Calu3 (cell line): ENCODE results near the gene CACNA1I. TPM values are rescaled to one million over a fixed set of nuclear protein-coding genes. Genes with fewer than 3 reads are reported as not detected.

ENCODE experiments used
- BruUV-seq: library from RNA; stranded (reverse); fragments of 400-500 nt; replicated peaks from 2 replicates; lab custom pipeline; 2021; lab: Mats Ljungman, UMichigan
- CTCF ChIA-PET: fragments of 300-600 bp; sonication (Branson Sonifier 250); formaldehyde crosslinking; loops from one replicate; lab custom pipeline; 2022; ENCODE audit warnings: antibody characterized with exemption; lab: Charles Lee
- DNase-seq: peaks from one replicate; pipeline ENCODE4 v3.0.0; 2022
- H3K27ac Mint-ChIP-seq: one replicate; pipeline ENCODE4 v1.8.0; 2022; ENCODE audit warnings: mixed read lengths; ENCODE audit not compliant: unreplicated experiment
- H3K27me3 Mint-ChIP-seq: one replicate; pipeline ENCODE4 v1.8.0; 2022; ENCODE audit warnings: mixed read lengths; ENCODE audit not compliant: unreplicated experiment
- H3K36me3 Mint-ChIP-seq: one replicate; pipeline ENCODE4 v1.8.0; 2022; ENCODE audit warnings: mild to moderate bottlenecking, moderate library complexity, mixed read lengths; ENCODE audit not compliant: insufficient read depth, unreplicated experiment
- H3K4me1 Mint-ChIP-seq: one replicate; pipeline ENCODE4 v1.8.0; 2022; ENCODE audit warnings: mild to moderate bottlenecking, low read depth, mixed read lengths; ENCODE audit not compliant: unreplicated experiment
- H3K4me3 Mint-ChIP-seq: one replicate; pipeline ENCODE4 v1.8.0; 2022; ENCODE audit warnings: mild to moderate bottlenecking, low read depth, moderate library complexity, mixed read lengths; ENCODE audit not compliant: unreplicated experiment
- H3K9me3 Mint-ChIP-seq: one replicate; pipeline ENCODE4 v1.8.0; 2022; ENCODE audit warnings: low read depth, mixed read lengths; ENCODE audit not compliant: unreplicated experiment
- intact Hi-C: fragments of 100-400 bp; cut with micrococcal nuclease; formaldehyde crosslinking; loops from one replicate; pipeline ENCODE4 v1.10.0; 2022; ENCODE audit not compliant: unreplicated experiment
- total RNA-seq: library from RNA; stranded (reverse); gene quantifications from 2 replicates; pipeline ENCODE4 v1.2.3, GENCODE V29; 2022
- TF ChIP-seq, protein P1 (sequence below): fragments of 200-600 bp; IDR thresholded peaks from one replicate; pipeline ENCODE4 v1.8.0; 2022; ENCODE audit warnings: antibody characterized with exemption; ENCODE audit not compliant: unreplicated experiment

The CACNA1I gene
- total RNA-seq, 1 experiment from 2014 or later, result 0.05 TPM

DNA sequence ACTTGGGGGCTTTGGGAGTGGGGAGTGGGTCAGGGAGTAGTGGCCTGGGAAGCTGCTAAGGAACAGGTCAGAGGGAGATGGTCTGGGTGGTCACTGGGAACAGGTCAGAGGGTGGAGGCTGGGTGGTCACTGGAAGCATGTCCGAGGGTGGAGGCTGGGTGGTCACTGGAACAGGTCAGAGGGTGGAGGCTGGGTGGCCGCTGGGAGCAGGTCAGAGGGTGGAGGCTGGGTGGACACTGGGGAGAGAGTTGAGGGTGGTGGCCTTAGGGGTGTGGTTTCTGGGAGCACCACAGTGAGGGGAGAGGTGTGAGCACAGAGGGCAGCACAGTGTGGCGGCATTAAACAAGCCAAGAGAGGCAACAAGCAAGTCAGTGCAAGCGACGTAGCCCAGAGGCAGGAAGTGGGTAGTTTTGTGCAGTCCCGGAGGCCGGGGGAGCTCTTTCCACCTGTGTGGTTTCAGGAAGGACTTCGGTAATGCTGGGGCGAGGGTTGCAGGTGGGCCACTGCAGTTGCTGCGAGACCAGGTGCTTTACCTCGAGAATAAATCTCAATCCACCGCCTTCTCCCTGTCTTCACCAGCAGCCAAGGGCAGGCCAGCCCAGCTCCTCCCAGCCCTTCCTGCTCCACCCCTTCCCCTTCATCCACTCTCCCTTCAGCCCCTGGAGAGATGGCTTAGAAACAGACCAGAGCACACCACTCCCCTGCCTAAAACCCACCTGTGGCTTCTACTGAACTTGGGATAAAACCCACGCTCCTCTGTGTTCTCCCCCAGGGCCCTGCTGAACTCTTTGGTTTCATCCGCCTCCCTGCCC, 3.2 kb upstream of the CACNA1I start:
- CTCF ChIA-PET, result no interaction called here
- no peak overlapping the region for H3K27ac Mint-ChIP-seq
- TF ChIP-seq, protein P1, sequence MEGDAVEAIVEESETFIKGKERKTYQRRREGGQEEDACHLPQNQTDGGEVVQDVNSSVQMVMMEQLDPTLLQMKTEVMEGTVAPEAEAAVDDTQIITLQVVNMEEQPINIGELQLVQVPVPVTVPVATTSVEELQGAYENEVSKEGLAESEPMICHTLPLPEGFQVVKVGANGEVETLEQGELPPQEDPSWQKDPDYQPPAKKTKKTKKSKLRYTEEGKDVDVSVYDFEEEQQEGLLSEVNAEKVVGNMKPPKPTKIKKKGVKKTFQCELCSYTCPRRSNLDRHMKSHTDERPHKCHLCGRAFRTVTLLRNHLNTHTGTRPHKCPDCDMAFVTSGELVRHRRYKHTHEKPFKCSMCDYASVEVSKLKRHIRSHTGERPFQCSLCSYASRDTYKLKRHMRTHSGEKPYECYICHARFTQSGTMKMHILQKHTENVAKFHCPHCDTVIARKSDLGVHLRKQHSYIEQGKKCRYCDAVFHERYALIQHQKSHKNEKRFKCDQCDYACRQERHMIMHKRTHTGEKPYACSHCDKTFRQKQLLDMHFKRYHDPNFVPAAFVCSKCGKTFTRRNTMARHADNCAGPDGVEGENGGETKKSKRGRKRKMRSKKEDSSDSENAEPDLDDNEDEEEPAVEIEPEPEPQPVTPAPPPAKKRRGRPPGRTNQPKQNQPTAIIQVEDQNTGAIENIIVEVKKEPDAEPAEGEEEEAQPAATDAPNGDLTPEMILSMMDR, result no peak
- BruUV-seq, result no TSS peak
- no peaks in the 10 kb centered on the region for H3K36me3 Mint-ChIP-seq
- intact Hi-C loops, result no loop called here
- peaks cover 7% of the 10 kb centered on the region for H3K9me3 Mint-ChIP-seq
- H3K4me1 Mint-ChIP-seq, result peaks cover 9% of the 10 kb centered on the region
- peaks cover 17% of the 10 kb centered on the region for H3K27me3 Mint-ChIP-seq
- no peak overlapping the region for H3K4me3 Mint-ChIP-seq
- no peak for DNase-seq

GRCh38 chr22:39568278-39568981, 2.1 kb upstream of the CACNA1I start:
- CTCF ChIA-PET, result no interaction called here
- Mint-ChIP-seq H3K9me3 (peaks cover 7% of the 10 kb centered on the region), H3K4me1 (peaks cover 9% of the 10 kb centered on the region), H3K4me3 (no peak overlapping the region), H3K36me3 (no peaks in the 10 kb centered on the region), H3K27ac (no peak overlapping the region), H3K27me3 (peaks cover 18% of the 10 kb centered on the region)
- intact Hi-C loops, result no loop called here
- no peak for DNase-seq
- TF ChIP-seq, protein P1, result no peak
- no TSS peak for BruUV-seq

- intact Hi-C loops, result no loop called here
- Mint-ChIP-seq H3K4me3 (no peak overlapping the region), H3K36me3 (no peaks in the 10 kb centered on the region), H3K9me3 (peaks cover 7% of the 10 kb centered on the region), H3K27ac (no peak overlapping the region), H3K4me1 (peaks cover 9% of the 10 kb centered on the region), H3K27me3 (peaks cover 18% of the 10 kb centered on the region)
- no TSS peak for BruUV-seq
- TF ChIP-seq, protein P1, result no peak
- CTCF ChIA-PET, result no interaction called here
- DNase-seq, result no peak
Observed at GRCh38 chr22:39569066-39569465, 1.5 kb upstream of the CACNA1I start.

- no TSS peak for BruUV-seq
- H3K9me3 Mint-ChIP-seq, result peaks cover 7% of the 10 kb centered on the region
- CTCF ChIA-PET, result interaction anchor here (0.7 kb wide), 1 partner anchor 19 kb away, joined by 3 read pairs; no protein-coding TSS in a partner anchor
Observed at GRCh38 chr22:39570226-39570625, 327 bp upstream of the CACNA1I start.

More at GRCh38 chr22:39570226-39570625, 327 bp upstream of the CACNA1I start:
- H3K4me3 Mint-ChIP-seq, result no peak overlapping the region
- intact Hi-C loops, result no loop called here
- H3K36me3 Mint-ChIP-seq, result no peaks in the 10 kb centered on the region
- TF ChIP-seq, protein P1, result no peak
- H3K4me1 Mint-ChIP-seq, result peaks cover 16% of the 10 kb centered on the region
- no peak for DNase-seq
- H3K27me3 Mint-ChIP-seq, result peaks cover 18% of the 10 kb centered on the region
- no peak overlapping the region for H3K27ac Mint-ChIP-seq
